CD4-positive, alpha-beta T cell treated with Interleukin-17A for 1 hour (primary cell): ENCODE measurements around the gene PLEKHG4B.
"Not testable (repeated sequence)": the region's sequence is repeated elsewhere in the genome, so short reads cannot be mapped to it uniquely, and the experiment has no call there.

Experiments used
- DNase-seq: peaks from one replicate; pipeline ENCODE4 v3.0.0-alpha.2; 2020

PLEKHG4B gene

DNA sequence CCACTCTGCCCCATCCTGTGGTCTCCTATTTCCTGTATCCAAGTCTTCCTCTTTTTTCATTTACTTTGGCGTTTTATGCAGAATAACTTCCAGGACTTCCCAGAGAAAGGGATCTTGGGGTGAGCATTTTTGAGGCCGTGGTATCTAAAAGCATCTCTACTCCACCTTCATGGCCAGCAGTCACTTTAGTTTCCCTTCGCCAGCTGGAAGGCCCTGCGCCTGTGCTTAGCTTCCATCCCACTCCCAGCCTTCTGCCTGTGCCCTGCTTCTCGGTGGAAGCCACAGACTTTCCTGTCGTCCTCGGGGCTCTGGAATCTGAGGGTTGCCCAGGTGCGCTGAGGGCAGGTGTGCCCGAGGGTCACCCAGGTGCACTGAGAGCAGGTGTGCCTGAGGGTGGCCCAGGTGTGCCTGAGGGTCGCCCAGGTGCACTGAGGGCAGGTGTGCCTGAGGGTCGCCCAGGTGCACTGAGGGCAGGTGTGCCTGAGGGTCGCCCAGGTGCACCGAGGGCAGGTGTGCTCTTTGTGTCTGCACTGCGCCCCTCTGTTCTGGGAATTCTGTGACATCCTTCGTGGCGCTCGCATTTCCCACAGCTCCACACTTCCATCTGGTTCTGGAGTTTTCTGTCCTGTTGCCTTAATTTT is 67.0 kb downstream of the PLEKHG4B start:
- DNase-seq: no peak

DNA sequence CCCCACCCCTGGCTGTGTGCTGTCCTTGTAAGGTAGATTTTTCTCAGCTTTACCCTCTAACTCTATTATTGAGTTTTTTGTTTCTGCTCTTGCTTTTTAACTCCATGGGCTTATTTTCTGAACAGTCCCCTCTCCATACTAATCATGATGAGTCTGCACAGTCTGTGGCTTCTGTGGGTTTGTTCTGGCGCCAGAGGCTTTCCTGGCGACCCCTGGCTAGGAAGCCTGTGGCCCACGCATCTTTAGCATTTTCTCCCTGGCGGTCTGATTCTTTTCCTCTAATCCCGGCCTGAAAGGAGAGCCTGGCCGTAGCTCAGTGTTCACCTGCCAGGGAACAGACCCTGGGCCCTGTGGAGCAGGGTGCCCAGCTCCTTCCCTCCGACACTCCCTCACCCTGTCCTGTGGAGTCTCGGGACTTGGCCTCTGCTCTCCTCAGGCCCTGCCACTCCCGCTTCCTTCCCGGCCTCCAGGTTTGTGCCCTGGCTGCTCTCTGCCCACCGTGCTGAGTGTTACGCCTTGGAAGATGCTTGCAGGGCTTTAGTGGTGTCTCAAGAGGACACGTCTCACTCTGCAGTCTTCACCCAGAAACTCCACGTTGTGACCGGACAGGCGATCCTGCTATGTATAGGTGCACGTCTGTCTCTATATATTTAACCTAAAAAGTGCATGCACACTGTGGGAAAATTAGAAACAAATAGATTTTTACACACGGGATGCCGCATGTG is 67.6 kb downstream of the PLEKHG4B start:
- no peak for DNase-seq

- DNase-seq: no peak
Measured at GRCh38 chr5:160173-160510, 68.2 kb downstream of the PLEKHG4B start.

DNA sequence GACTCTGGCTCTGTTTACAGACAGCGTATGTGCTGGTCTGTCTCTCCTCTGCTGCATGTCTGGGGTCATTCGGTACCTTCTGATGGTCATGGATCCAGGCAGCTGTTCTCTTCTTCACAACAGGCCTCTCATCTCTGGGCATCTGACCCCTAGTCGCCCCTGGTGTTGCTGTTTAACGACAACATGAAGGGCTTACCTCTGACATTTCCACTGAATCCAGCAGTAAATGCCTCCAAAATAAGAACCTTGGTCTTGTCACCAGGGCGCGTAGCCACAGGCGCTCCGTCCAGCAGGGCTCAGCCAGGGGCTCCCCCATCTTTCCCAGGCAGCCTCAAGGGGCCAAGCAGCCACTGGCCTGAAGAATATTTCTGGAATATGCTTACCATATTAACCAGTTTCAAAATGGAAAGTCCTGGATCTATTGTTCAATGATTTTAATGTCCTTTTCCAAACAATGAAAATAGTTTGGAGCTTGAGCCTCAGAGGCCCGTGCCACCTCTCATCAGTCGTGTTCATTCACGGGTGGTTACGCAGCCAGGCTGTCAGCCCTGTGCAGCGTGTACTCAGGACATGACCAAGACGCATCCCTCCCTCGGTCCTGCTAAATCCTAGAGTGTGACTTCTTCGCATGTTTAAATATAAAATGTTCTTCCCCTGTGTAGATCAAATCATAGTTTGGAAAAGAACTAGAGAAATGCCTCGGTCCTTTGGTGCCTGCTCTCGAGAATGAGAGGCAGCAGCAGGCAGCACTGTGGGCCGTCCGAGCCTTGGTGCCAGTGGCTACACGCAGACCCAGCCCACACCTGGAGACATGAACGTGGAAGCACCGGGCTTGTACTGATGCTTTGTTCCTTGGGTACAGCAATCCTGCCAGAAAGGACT is 69.2 kb downstream of the PLEKHG4B start:
- no peak for DNase-seq

- DNase-seq: no peak
Measured at GRCh38 chr5:161803-162110, 69.8 kb downstream of the PLEKHG4B start.

DNA sequence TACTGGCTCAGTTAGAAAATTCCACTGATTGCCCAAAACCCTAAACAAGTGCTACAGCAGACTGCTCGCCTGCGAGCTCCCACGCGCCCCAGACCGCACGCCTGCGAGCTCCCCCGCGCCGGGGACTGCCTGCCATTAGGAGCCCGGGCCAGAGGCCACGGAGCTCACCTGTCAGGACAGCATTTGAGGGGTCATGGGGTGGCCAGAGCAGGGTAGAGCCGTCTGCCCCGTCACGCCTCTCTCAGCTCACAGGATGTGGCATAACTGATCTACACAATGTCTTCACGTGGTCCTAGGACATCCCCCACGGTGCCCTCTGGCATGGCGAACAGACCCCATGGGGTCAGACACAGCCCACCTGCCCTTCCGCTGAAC is 70.2 kb downstream of the PLEKHG4B start:
- DNase-seq: no peak

DNA sequence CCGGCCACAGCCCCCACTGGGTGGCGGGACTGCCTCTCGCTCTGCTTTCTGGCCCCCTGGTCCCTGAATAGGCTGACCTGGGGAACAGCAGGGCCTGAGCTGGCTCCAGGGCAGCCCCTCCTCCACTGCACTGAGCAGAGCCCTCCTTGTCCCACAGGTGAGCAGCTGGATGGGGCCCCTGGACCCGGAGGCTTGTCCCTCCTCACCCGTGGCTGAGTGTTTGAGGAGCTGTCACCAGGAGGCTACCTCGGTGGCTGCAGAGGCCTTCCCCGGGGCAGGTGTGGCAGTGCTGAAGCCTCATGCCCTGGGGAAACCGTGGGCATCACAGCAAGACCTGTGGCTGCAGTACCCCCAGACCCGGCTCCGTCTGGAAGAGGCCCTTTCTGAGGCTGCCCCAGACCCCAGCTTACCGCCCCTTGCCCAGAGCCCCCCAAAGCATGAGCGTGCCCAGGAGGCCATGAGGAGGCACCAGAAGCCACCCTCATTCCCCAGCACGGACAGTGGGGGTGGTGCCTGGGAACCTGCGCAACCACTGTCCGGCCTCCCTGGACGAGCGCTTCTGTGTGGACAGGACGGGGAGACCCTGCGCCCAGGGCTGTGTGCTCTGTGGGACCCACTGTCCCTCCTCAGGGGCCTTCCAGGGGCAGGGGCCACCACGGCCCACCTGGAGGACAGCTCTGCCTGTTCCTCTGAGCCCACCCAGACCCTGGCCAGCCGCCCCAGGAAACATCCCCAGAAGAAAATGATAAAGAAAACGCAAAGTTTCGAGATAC is 70.8 kb downstream of the PLEKHG4B start:
- no peak for DNase-seq

GRCh38 chr5:163338-163620 is 71.3 kb downstream of the PLEKHG4B start:
- DNase-seq: no peak

- DNase-seq: no peak
Measured at GRCh38 chr5:163841-164240, 71.9 kb downstream of the PLEKHG4B start.

GRCh38 chr5:164244-164643 is 72.3 kb downstream of the PLEKHG4B start:
- DNase-seq: no peak

DNA sequence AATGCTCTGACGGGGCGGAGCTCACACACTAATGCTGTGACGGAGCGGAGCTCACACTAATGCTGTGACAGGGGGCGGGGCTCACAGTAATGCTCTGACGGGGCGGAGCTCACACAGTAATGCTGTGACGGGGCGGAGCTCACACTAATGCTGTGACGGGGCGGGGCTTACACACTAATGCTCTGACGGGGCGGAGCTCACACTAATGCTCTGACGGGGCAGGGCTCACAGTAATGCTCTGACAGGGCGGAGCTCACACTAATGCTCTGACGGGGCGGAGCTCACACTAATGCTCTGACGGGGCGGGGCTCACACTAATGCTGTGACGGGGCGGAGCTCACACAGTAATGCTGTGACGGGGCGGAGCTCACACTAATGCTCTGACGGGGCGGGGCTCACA is 72.8 kb downstream of the PLEKHG4B start:
- DNase-seq: not testable (repeated sequence)

- no peak for DNase-seq
Measured at GRCh38 chr5:166441-167372, 74.7 kb downstream of the PLEKHG4B start.

GRCh38 chr5:167511-167910 is 75.5 kb downstream of the PLEKHG4B start:
- no peak for DNase-seq

DNA sequence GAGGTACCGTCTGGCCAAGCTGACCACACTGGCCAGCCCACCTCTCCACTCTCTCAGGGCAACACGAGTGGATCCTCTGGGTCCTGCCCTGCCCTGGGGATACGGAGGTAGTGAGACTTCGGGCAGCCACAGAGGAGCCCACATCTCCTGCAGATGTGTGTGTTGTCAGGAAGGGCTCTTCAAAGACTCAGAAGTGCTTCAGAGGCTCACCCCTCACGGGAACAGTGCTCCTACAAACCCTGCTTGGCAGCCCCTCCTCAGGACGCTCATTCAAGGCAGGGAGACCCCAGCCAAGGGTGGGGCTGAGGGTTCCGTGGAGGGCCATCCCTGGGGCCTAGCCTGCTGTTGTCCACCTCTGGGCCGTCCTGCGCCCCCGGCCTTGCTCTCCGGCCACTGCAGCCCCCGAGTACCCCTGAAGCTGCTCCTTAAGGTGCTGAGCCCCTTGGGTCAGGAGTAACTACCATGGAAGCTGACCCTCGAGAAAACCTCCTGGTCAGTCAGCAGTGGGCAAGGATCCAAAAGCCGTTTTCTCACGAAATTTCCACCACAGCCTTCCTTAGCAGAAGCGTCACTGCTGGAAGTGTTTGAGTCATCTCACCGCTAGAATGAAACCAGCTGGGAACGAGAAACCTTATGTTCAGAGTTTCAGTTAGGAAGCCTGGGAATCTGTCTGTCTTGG is 76.2 kb downstream of the PLEKHG4B start:
- no peak for DNase-seq

DNA sequence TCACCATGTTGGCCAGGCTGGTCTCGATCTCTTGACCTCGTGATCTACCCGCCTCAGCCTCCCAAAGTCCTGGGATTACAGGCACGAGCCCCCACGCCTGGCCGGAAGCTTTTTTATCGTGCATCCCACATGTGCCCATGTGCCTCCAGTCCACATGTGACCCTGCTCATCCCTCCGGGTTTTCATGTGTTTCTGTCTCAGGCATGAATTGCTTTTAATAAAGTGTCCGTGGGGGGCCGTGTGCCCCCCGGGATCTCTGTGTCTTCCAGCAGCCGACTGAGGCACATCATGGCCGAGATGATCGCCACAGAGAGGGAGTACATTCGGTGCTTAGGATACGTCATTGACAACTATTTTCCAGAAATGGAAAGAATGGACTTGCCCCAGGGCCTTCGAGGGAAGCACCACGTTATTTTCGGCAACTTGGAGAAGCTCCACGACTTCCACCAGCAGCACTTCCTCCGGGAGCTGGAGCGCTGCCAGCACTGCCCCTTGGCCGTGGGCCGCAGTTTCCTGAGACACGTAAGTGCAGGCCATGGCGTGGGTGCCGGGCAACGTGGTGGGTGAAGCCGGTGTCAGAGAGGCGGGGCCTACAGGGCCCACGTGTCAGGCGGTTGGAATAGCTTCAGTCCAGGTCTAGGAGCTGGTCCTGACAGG is 77.2 kb downstream of the PLEKHG4B start:
- DNase-seq: no peak

DNA sequence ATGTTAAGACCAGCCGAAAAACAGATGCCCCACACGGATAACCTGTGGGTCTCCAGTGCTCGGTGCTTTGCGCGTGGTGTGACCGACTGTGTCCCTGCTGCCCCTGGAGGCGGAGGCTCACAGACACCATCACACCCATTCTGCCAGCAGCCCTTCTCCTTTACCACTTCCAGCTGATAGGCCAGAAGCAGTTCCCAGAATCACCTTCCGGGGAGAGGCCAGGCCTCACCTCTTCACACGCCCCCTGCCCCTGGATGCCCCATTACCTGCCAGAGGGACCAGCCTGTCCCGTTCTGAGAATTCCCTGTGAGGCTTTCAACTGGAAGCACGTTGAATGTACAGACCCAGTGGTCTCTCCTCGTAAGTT is 77.7 kb downstream of the PLEKHG4B start:
- DNase-seq: no peak

DNA sequence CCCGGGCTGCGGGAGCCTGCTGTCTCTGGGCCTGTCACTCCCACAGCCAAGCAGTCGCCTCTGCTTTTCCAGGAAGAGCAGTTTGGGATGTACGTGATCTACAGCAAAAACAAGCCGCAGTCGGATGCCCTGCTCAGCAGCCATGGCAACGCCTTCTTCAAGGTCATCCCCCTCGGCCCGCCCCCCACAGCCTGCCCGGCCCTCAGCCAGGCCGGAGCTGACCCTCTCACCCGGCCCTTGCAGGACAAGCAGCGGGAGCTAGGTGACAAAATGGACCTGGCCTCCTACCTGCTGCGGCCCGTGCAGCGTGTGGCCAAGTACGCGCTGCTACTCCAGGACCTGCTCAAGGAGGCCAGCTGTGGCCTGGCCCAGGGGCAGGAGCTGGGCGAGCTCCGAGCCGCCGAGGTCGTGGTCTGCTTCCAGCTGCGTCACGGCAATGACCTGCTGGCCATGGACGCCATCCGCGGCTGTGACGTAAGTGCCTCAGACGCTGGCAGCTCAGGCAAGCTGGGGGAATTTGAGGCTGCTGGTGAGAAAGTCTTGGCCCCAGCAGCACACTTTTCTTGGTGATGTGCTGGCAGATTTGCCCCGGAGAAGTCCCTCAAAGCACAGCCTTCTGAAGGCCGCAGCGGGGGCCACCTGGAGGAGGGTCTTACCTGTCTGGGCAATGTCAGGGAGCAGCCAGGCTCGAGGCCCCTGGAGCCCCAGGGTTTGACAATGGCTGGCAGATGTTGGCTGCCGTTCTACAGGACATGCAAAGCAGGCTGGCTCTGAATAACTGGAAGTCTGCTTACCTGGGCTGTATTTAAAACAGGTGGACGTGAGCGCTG is 79.2 kb downstream of the PLEKHG4B start:
- no peak for DNase-seq

DNA sequence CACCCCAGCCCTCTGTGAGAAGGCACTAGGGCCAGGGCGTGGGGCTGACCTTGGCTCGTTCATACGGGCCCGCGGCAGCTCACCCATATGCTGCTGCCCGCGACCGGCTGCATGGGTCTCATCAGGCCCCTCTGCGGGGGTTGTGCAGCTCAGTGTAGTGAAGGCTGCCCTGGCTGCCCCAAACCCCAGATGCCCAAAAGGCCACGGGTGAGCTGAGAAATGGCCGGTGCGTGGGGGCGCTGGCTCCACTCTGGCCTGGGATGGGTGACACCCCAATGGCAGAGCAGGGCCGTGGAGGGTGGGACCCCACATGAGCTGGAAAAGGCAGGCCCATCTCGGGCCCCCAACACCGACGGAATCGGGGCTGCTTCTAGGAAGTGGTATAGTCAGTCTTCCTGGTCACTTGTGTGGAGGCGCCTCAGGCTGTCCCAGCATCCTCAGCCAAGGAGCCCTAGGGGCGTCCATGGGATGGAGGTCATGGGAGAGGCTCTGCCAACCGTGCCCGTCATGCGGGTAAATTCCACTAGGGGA is 79.9 kb downstream of the PLEKHG4B start:
- DNase-seq: no peak

DNA sequence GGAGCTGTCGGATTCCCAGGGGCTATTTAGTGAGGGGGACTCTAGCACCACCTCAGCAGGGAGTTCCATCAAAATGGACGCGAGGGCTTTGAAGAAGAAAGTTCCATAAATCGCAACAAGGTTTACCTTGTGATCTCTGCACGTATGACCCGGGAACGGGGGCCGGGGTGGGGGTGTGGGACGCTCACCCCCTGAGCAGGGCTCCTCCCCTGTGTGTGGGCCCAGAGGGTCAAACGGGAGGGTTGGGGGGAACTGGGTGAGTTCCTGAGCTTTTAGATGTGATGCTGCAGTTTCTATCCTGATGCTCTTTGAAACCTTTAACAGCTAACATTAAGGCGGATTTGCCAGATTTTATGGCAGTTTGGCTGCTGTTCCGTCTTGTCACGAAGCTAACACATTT is 80.5 kb downstream of the PLEKHG4B start:
- DNase-seq: no peak

DNA sequence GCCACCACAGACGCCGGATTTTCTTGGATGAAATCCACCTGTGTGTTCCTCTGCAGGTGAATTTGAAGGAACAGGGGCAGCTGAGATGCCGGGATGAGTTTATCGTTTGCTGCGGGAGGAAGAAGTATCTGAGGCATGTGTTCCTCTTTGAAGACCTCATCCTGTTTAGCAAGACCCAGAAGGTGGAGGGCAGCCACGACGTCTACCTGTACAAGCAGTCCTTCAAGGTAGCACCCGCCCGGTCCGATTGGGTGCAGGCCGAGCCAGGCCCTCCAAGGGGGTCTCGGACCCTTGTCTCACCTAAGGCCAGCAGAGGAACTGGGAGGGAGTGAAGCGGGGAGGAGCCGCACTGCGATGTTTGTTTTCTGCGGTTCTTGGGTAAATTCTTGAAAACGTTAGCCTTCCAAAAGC is 80.9 kb downstream of the PLEKHG4B start:
- no peak for DNase-seq
